HG02678 (cell line): Measurements from ENCODE around the gene SF3A1.

Experiments used
- ATAC-seq: cut with Tn5 transposase; IDR thresholded peaks from one replicate; pipeline ENCODE4 v1.9.1; 2021; ENCODE audit warnings: mild to moderate bottlenecking, moderate library complexity; ENCODE audit not compliant: unreplicated experiment

Gene SF3A1

GRCh38 chr22:30386608-30386959 lies 29.9 kb upstream of the SF3A1 start:
- no peak for ATAC-seq

- ATAC-seq: no peak
These were observed 29.2 kb upstream of the SF3A1 start for GRCh38 chr22:30385942-30386341.

- no peak for ATAC-seq
These were observed 26.4 kb upstream of the SF3A1 start for GRCh38 chr22:30383061-30383460.

GRCh38 chr22:30382340-30382739 lies 25.6 kb upstream of the SF3A1 start:
- no peak for ATAC-seq

GRCh38 chr22:30381264-30381663 lies 24.6 kb upstream of the SF3A1 start:
- no peak for ATAC-seq

GRCh38 chr22:30380011-30380410 lies 23.3 kb upstream of the SF3A1 start:
- no peak for ATAC-seq

GRCh38 chr22:30375312-30375849 lies 18.7 kb upstream of the SF3A1 start:
- no peak for ATAC-seq

GRCh38 chr22:30373331-30374325 lies 16.9 kb upstream of the SF3A1 start:
- ATAC-seq: no peak

GRCh38 chr22:30372915-30373314 lies 16.2 kb upstream of the SF3A1 start:
- no peak for ATAC-seq

GRCh38 chr22:30371981-30372380 lies 15.3 kb upstream of the SF3A1 start:
- ATAC-seq: no peak

GRCh38 chr22:30371321-30371720 lies 14.6 kb upstream of the SF3A1 start:
- no peak for ATAC-seq

GRCh38 chr22:30370641-30371230 lies 14.0 kb upstream of the SF3A1 start:
- no peak for ATAC-seq

GRCh38 chr22:30368420-30368819 lies 11.7 kb upstream of the SF3A1 start:
- no peak for ATAC-seq

- no peak for ATAC-seq
These were observed 9.2 kb upstream of the SF3A1 start for GRCh38 chr22:30365891-30366290.

GRCh38 chr22:30362651-30363281 lies 6.1 kb upstream of the SF3A1 start:
- no peak for ATAC-seq

- no peak for ATAC-seq
These were observed 5.4 kb upstream of the SF3A1 start for GRCh38 chr22:30361916-30362650.

GRCh38 chr22:30358541-30358940 lies 1.8 kb upstream of the SF3A1 start:
- no peak for ATAC-seq

GRCh38 chr22:30357650-30358215 lies 1.0 kb upstream of the SF3A1 start:
- no peak for ATAC-seq

GRCh38 chr22:30357236-30357570 lies 509 bp upstream of the SF3A1 start:
- ATAC-seq: no peak

- no peak for ATAC-seq
These were observed 2.0 kb downstream of the SF3A1 start for GRCh38 chr22:30354644-30355043.

- no peak for ATAC-seq
These were observed 5.5 kb downstream of the SF3A1 start for GRCh38 chr22:30351226-30351625.
